Activated T-cell treated with anti-CD3 and anti-CD28 coated beads, Interleukin-2, amount 50 U/mL, for 48 hours (primary cell): ENCODE data around the gene PASD1.
"Not testable (repeated sequence)": the region's sequence is repeated elsewhere in the genome, so short reads cannot be mapped to it uniquely, and the experiment has no call there.

ENCODE experiments used
- DNase-seq, 2 experiments: peaks; one replicate each; pipeline ENCODE4 v3.0.0-alpha.2; 2020

PASD1 gene

GRCh38 chrX:151563449-151563848 lies at the start of gene PASD1:
TSS of gene PASD1 (plus strand) at chrX:151563675. CDS start at chrX:151601554, 37,879 bp downstream.
- no peak for DNase-seq

GRCh38 chrX:151515237-151515636 lies 48.2 kb upstream of the PASD1 start:
- DNase-seq, result no peak

- no peak for DNase-seq
These were observed 46.8 kb upstream of the PASD1 start for GRCh38 chrX:151516538-151517187.

GRCh38 chrX:151517421-151517820 lies 46.1 kb upstream of the PASD1 start:
- DNase-seq, result no peak

GRCh38 chrX:151523351-151523750 lies 40.1 kb upstream of the PASD1 start:
- no peak for DNase-seq

GRCh38 chrX:151536571-151536970 lies 26.9 kb upstream of the PASD1 start:
- DNase-seq, result no peak

- DNase-seq, result no peak
These were observed 25.9 kb upstream of the PASD1 start for GRCh38 chrX:151537572-151537971.

GRCh38 chrX:151538190-151539122 lies 25.0 kb upstream of the PASD1 start:
- no peak for DNase-seq

- no peak for DNase-seq
These were observed 19.8 kb upstream of the PASD1 start for GRCh38 chrX:151543706-151544105.

- not testable (repeated sequence) for DNase-seq
These were observed 17.2 kb upstream of the PASD1 start for GRCh38 chrX:151546226-151546625.

- DNase-seq, result not testable (repeated sequence)
These were observed 12.3 kb upstream of the PASD1 start for GRCh38 chrX:151551176-151551575.

- no peak for DNase-seq
These were observed 10.7 kb upstream of the PASD1 start for GRCh38 chrX:151552743-151553142.

GRCh38 chrX:151555301-151555700 lies 8.2 kb upstream of the PASD1 start:
- not testable (repeated sequence) for DNase-seq

GRCh38 chrX:151562485-151562884 lies 990 bp upstream of the PASD1 start:
- not testable (repeated sequence) for DNase-seq

GRCh38 chrX:151563003-151563402 lies 472 bp upstream of the PASD1 start:
- DNase-seq, result not testable (repeated sequence)

- no peak for DNase-seq
These were observed 560 bp downstream of the PASD1 start for GRCh38 chrX:151564035-151564434.

- not testable (repeated sequence) for DNase-seq
These were observed 3.4 kb downstream of the PASD1 start for GRCh38 chrX:151566872-151567271.

GRCh38 chrX:151570561-151570960 lies 7.1 kb downstream of the PASD1 start:
- no peak for DNase-seq

GRCh38 chrX:151593384-151593783 lies 29.9 kb downstream of the PASD1 start:
- not testable (repeated sequence) for DNase-seq

- no peak for DNase-seq
These were observed 32.8 kb downstream of the PASD1 start for GRCh38 chrX:151596282-151596681.

GRCh38 chrX:151604931-151605330 lies 41.5 kb downstream of the PASD1 start:
- no peak for DNase-seq

GRCh38 chrX:151609222-151609621 lies 45.7 kb downstream of the PASD1 start:
- DNase-seq, result no peak

- DNase-seq, result no peak
These were observed 57.9 kb downstream of the PASD1 start for GRCh38 chrX:151621422-151621821.

- no peak for DNase-seq
These were observed 61.2 kb downstream of the PASD1 start for GRCh38 chrX:151624677-151625076.
